GM18909 (cell line): ENCODE data around the gene PDE4DIP.
"Not testable (repeated sequence)": the region's sequence is repeated elsewhere in the genome, so short reads cannot be mapped to it uniquely, and the experiment has no call there.

Experiments used
- ATAC-seq: cut with Tn5 transposase; IDR thresholded peaks from one replicate; pipeline ENCODE4 v1.9.1; 2021; ENCODE audit warnings: mild to moderate bottlenecking; ENCODE audit not compliant: unreplicated experiment, poor library complexity

The PDE4DIP gene

DNA sequence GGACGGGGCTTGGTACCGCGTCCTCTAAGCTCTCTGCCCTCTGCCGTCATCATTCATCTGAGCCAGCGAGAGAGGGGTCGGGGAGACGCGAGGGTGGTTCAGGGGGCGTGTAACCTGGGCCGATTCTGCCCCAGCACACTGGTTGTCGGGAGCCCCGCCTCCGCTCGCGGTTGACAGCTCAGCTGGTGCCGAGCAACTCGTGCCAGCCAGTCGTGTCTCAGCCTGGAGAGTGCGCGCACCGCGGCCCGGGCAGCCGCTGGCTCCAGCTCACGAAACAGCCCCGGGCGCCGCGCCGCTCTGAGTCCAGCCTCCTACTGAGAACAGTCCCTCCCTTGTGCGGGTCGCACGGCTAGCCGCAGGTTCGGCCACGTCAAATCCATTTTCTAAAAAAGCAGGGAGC is at the start of gene PDE4DIP:
Gene PDE4DIP (plus strand): TSS at position 209 of the 400 bp plus-strand sequence. CDS start 347 bp downstream, outside the sequence.
- not testable (repeated sequence) for ATAC-seq

DNA sequence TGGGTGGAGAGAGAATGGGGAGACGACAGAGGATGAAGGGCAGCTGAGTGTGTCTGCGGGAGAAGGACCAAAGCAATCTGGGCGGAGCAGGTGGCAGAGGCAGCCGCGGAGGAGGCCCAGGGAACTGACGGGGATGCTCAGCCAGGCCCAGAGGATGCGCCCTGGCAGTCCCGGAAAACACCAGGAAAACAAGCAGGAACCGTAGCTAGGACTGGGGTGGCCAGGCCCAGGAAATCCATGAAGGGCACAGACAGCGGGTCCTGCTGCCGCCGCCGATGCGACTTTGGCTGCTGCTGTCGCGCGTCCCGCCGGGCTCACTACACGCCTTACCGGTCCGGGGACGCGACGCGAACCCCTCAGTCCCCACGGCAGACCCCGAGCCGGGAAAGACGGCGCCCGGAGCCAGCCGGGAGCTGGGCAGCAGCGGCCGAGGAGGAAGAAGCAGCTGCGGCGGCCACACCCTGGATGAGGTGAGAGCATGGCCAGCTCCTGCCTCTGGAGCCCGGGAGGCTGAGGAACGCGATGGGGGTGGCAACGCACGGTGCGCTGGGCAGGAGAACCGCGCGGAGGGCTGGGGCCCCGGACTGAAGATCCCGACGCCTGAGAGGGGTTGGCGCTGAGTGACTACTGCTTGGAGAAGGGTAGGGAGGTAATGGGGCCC is 35.8 kb upstream of the PDE4DIP start:
- ATAC-seq = not testable (repeated sequence)

DNA sequence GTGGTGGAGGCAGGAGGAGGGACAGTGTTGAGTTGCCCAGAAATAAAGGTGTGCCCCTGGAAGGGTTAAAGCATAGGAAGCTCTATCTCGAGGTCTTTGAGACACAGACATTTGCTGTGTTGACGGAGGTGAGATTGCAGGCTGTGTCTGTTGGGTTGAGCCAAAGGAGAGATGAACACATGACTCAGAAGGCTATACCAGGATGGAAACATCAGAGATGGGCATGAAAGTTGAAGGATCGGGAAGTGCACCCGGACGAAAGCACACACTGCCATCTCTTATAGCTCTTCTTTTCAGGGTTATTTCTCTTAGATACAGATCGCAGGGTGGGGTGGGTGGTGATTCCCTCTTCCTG is 35.3 kb upstream of the PDE4DIP start:
- ATAC-seq = not testable (repeated sequence)

DNA sequence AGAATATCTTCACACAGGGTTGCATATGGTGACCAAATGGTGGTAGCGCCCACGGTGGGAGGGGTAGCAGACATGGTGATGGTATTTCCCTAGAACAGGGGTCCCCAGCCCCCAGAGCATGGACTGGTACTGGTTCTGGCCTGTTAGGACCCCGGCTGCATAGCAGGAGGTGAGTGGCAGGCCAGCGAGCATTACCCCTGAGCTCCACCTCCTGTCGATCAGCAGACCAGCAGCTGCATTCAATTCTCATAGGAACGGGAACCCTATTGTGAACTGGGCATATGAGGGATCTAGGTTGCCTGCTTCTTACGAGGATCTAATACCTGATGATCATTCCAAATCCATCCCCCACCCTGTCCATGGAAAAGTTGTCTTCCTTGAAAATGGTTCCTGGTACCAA is 22.0 kb upstream of the PDE4DIP start:
- not testable (repeated sequence) for ATAC-seq

DNA sequence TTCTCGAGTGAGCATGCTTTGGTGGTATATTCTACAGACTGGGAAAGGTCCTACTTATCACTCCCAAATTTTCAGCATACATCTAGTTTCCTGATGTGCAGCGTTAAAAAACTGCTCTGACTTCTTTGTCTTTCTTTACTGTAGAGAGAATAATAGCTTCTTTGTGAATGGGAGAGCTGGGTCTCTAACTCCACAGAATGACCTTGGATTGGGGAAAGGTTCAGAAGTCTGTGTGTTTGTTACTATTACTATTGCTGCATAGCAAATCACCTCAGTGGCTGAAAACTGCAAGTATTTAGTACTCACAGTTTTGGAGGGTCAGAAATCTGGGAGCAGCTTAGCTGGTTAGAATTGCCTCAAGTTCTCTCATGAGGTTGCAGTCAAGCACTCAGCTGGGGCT is 20.4 kb upstream of the PDE4DIP start:
- ATAC-seq = not testable (repeated sequence)

DNA sequence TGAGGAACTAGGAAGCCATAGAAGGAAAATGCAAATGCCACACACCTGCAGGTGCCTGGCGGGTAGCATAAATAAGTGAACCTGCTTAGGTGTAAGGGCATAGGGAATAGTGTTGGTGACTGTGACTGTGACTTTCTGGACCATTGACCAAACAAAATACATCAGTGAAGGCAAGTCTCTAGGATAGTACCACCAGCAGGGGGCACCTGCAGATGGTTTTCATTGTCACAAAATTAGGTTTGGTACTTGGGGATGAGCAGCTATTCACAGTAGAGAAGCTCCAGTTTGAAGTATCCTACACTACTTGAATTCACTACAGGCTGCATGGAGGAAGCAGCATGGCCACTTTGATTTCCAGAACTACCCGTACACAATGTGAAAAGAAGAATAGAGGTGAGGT is 19.2 kb upstream of the PDE4DIP start:
- not testable (repeated sequence) for ATAC-seq

DNA sequence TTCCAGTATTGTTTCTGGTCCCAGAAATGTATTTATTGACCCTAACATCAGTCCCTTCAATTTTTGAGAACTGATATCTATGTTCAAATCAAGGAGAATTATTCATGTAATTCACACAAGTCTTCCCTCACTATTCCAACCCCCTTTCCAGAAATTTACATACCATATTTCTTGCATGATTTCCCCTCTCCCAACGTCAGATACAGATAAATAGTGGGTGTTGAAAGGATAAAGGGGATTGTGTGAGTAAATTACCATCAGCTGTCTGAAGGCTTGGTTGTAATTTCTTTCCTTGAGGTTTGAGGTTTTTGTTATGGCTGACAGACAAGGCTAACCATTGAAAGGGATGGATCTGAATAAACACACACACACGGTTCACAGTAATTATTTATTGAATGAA is 15.7 kb upstream of the PDE4DIP start:
- ATAC-seq = not testable (repeated sequence)

DNA sequence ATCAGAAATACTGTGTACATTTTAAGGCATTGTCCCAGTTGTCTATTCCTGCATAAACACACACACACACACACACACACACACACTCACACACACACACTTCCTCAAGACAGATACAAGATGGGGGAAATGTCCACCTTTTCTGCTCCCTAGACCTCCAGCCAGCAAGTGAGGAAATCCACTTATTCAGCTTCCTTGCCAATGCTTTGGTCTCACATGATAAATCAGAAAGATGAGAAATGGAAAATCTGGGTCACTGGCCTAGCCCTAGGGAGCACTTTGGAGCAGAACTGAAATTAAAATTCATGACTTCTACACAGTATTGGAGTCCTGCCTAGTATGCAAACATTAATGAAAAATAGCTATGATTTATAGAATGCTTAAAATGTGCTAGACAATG is 15.3 kb upstream of the PDE4DIP start:
- not testable (repeated sequence) for ATAC-seq

DNA sequence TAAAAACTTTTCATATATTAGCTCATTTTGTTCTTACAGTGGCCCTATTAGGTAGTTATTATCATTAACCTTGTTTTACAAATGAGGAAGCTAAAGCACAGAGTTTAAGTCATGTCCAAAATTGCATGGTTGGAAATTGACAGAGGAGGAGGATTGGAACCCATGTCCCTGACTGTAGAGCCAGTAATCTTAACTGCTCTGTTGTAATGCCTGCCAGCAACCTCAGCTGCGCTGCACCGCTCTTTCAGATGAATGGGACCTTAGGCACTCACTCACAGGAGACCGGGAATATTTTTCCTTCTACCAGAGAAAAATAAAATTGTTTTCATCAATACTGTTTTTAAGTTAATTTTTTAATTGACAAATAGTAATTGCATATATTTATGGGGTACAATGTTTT is 14.9 kb upstream of the PDE4DIP start:
- ATAC-seq = not testable (repeated sequence)

DNA sequence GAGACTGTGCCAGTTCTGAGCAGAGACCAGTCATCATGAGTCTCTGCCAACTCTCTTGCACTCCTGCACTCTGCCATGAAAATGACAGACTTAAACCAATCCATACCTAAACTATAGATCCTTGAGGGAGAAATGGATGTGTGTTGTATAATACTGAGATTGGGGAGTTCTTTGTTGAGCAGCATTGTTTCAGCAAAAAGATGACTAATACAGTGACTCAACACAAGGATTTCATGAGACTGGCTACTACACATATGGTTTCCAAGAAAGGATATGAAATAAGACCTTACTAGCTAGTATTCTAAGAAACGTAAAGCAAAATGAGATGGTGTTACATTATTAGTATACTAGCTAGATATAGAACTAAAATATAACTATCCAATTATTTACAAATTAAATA is 3.0 kb upstream of the PDE4DIP start:
- ATAC-seq = not testable (repeated sequence)

DNA sequence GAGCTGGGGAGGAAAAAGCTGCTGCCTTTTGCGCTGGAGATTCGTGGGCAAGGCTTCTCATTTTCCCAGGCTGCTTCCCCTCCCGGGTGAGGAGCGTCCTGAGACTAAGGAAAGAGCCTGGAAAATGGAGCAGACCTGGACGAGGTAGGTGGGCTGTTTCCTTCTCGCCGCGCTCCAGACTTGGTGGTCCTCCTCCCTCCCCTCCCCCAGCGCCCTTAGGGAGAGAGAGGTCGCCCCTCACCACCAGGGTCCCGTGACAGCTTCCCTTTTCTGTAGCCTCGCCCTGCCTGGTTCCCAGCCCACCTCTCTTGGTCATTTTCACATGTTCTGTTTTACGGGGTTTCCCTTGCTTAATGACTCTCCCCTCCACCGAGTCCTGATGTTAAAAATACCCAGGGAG is 423 bp downstream of the PDE4DIP start:
- ATAC-seq = not testable (repeated sequence)

DNA sequence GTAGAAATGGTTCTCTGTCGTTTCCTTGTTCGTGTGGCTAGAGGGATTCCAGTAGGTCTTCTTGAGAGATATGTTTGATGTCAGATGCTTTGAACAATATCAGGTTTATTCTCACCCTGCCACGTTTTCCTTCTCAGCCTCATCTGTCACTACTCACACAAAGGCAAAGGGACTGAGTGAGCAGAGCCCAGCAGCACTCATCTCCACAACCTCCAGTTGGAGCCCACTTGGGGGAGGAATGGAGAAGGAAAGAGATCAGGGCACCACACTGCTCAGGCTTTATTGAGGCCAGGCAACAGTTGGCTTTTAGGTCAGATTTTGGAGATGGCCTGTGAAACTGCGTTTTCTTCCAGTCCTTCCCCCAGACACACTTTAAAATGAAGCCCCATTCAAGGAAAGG is 840 bp downstream of the PDE4DIP start:
- not testable (repeated sequence) for ATAC-seq

DNA sequence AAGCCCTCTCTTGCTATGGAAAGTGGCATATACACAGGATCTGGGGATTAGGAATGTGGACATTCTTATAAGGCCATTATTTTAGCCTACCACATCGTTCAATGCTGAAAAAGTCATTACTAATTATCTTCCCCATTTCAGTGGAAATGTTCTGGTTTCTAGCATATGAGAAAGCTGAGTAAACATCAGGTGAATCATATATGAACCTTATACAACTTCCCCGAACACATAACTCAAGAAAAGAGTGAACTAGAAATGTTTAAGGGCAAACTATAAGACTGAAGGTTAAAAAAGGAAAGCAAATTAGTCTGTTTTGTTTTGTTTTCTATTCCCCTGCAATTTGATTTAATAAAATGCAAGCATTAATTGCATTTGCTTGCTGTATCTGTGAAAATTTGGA is 6.1 kb downstream of the PDE4DIP start:
- not testable (repeated sequence) for ATAC-seq

DNA sequence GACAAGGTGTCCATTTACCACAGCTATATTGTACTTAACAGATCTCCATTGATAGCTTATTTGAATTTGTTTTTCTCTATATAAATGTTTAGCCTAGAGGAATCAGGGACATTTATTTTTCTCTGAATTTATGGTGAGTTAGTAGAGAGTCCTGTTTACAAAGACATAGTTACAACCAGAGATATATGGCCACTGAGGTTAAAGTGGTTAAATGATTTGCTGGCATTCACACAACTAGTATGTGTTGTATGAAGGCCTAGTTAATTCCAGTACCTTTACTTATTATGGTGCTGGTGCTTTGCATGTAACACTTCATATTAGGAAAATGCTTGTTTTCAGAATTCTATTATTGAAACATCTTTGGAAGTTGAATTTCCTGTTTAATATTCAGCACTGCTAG is 6.6 kb downstream of the PDE4DIP start:
- ATAC-seq = not testable (repeated sequence)

DNA sequence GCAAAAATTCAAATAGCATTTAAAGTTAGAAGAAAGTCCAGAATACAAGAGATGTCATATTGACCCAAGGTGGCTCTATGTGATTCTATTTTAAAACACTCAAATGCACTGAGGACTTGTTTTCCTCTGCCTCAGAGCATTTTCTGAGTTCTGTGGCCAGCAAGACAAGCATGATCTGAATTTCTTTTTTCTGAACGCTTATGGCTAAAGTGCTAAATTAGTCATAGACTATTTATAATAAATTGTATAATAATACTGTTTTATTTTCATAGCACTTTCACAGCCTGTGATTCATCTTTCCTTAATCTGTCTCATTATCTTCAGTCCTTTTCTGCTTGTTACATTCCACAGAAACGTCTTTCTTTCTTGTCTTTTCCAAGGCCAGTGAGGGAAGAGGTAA is 7.5 kb downstream of the PDE4DIP start:
- ATAC-seq = not testable (repeated sequence)

DNA sequence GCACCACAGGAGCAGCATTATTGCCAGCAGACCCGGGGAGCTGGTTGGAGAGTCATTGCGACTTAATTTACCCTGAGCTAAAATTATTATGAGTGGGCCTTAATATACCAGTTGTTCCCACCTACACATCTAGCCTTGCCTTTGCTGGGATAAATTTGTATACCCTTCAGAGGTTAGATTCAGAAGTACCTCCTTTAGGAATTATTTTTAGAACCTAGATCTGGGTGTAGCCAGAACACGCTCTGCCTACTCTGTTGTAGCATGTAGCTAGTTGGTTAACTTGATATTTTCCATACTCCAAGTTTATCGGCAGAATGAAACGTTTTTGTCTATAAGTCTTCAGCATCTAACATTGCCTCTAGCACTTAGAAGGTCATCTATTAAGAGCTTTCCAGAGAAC is 9.1 kb downstream of the PDE4DIP start:
- ATAC-seq = not testable (repeated sequence)

DNA sequence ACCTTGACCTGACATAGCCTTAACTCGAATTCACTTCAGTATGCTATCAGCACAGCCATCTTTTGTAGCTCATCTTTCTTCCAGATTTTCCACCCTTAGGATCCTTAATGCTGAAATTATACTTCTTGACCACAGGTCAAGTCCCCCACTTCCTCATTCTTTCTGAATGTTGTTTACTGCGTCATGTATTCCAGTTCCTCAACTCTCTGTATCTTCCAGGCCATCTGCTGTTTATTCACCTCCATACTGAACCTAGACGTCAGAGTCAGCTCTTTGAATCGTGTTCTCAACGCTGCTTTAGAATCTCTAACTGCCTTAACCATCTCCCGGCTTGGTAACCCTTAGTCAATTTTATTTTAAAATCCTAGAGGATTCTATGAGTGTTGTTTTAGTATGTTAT is 9.8 kb downstream of the PDE4DIP start:
- ATAC-seq = not testable (repeated sequence)

DNA sequence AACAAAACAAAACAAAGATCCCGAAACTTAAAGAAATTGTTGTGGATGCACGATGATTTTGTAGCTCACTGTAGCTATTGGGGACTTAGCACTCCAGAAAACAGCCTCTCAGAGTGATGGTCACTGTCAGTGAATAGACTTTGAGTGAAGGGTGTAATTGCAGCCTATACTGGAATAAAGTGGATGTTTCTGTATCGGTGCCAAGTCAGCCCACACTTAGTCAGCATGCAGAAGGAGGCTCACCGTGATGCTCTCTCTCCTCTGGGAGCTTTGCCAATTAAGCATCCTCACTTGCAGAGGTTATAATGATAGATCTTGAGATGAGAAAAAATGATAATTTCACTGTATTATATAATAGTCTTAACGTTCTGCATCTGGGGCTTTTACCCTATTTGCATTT is 11.1 kb downstream of the PDE4DIP start:
- not testable (repeated sequence) for ATAC-seq

DNA sequence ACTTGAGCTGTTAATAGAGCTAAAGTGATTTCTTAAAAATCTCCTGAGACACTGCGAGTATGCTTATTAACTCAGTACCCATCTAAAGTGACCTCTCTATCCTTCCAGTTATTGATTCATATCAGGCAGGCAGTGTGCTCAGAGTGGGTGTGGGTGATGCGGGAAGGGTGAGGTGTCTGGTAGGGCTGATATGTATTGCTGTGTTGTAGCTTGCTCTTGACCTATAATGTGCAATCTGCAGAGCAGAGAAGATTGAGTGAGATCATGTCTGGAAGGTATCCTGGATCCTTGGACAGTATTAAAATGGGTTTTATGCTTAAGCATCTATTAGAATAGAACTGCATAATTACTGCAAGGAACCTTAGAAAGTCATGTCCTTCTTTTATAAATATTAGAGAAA is 15.8 kb downstream of the PDE4DIP start:
- ATAC-seq = not testable (repeated sequence)

DNA sequence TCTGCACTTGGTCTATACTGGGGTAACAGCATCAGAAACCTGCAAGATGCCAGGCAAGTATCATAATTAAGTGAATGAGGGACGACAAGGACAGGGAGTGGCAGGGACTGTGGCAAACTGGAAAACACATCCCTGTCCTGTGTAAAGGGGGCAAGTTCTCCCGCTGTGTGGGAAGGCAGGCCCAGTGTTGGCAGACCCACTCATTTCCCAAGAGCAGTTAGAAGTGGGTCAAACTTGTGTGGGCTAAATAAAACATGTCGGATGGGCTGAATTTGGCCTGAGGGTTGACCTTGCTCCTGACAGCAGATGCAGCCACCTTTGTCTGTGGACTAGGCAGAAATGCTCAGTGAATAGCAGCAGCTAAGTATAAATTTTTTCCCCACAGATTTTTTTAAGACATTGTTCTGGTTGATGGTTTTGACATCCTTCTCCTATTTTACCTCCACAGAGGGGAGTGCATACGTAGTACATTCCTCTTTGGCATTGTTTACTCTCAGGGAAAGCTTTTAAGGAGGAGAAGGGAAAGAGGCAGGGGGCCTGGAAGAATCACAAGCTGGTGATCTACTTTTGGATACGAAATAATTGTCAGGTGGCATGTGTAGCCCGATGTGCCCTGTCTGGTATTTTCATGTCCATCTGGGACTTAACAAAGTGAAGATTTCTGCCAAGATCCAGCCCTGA is 16.5 kb downstream of the PDE4DIP start:
- not testable (repeated sequence) for ATAC-seq

DNA sequence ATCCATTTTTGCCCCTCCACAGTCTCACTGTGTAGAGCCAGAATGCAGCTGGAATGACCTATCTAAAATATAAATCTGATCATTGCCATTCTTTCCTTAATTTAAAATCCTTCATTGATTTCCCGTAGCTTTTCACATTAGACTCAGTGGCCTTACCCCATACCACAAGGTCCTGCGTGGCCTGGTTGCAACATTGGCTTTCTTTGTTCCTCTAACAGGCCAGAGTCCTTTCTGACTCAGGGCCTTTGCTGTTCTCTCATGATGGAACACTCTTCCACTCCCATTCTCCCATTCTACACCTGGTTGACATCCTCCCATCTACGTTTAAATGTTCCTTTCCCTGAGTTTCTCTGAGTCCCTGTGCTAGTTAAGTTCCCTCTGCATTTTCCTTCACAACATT is 18.4 kb downstream of the PDE4DIP start:
- not testable (repeated sequence) for ATAC-seq
